Measurements from ENCODE around the gene TKTL2. TPM values are rescaled to one million over a fixed set of nuclear protein-coding genes. Genes with fewer than 3 reads are reported as not detected.
A peak's percentile ranks its signal among the peaks of the same experiment; 100 is the strongest.
"Not testable (repeated sequence)": the region's sequence is repeated elsewhere in the genome, so short reads cannot be mapped to it uniquely, and the experiment has no call there.

TKTL2 gene
- total RNA-seq, 2 donors from 2014 or later: not detected

GRCh38 chr4:163476761-163477438, 3.3 kb upstream of the TKTL2 start:
- Mint-ChIP-seq H3K4me3 (no peak overlapping the region), H3K9me3 (no peaks in the 10 kb centered on the region), H3K27ac (no peak overlapping the region), H3K4me1 (ENCODE audit: low read depth) (no peaks in the 10 kb centered on the region), H3K36me3 (ENCODE audit: insufficient read depth in 2 of 2) (no peaks in the 10 kb centered on the region), H3K27me3 (ENCODE audit: low read depth) (peaks cover 8% of the 10 kb centered on the region)
- ATAC-seq (replicated peaks in 1 of 2) (no peak), DNase-seq (no peak)

- no peak overlapping the region for H3K27ac Mint-ChIP-seq
- peaks cover 13% of the 10 kb centered on the region for H3K27me3 Mint-ChIP-seq (ENCODE audit: low read depth)
- ATAC-seq (replicated peaks in 1 of 2): peak in 1 of 2 donors; percentile 23
Observed at GRCh38 chr4:163474027-163474426, 473 bp upstream of the TKTL2 start.

GRCh38 chr4:163473130-163473529, 424 bp downstream of the TKTL2 start:
- H3K36me3 Mint-ChIP-seq (ENCODE audit: insufficient read depth in 2 of 2): no peaks in the 10 kb centered on the region
- H3K4me3 Mint-ChIP-seq: no peak overlapping the region
- H3K9me3 Mint-ChIP-seq: no peaks in the 10 kb centered on the region
- H3K4me1 Mint-ChIP-seq (ENCODE audit: low read depth): no peaks in the 10 kb centered on the region
- DNase-seq: no peak
- H3K27me3 Mint-ChIP-seq (ENCODE audit: low read depth): peaks cover 13% of the 10 kb centered on the region
- no peak for ATAC-seq (replicated peaks in 1 of 2)
- no peak overlapping the region for H3K27ac Mint-ChIP-seq

More at GRCh38 chr4:163474027-163474426, 473 bp upstream of the TKTL2 start:
- Mint-ChIP-seq H3K4me3 (no peak overlapping the region), H3K4me1 (ENCODE audit: low read depth) (no peaks in the 10 kb centered on the region), H3K9me3 (no peaks in the 10 kb centered on the region), H3K36me3 (ENCODE audit: insufficient read depth in 2 of 2) (no peaks in the 10 kb centered on the region)
- DNase-seq: no peak

GRCh38 chr4:163470391-163470790, 3.2 kb downstream of the TKTL2 start:
- Mint-ChIP-seq H3K9me3 (no peaks in the 10 kb centered on the region), H3K27me3 (ENCODE audit: low read depth) (peaks cover 10% of the 10 kb centered on the region), H3K4me1 (ENCODE audit: low read depth) (no peaks in the 10 kb centered on the region), H3K4me3 (no peak overlapping the region), H3K36me3 (ENCODE audit: insufficient read depth in 2 of 2) (no peaks in the 10 kb centered on the region), H3K27ac (no peak overlapping the region)
- DNase-seq: no peak
- no peak for ATAC-seq (replicated peaks in 1 of 2)

- Mint-ChIP-seq H3K4me3 (no peak overlapping the region), H3K4me1 (ENCODE audit: low read depth) (no peaks in the 10 kb centered on the region), H3K9me3 (no peaks in the 10 kb centered on the region), H3K27ac (no peak overlapping the region), H3K27me3 (ENCODE audit: low read depth) (peaks cover 5% of the 10 kb centered on the region), H3K36me3 (ENCODE audit: insufficient read depth in 2 of 2) (no peaks in the 10 kb centered on the region)
- no peak for ATAC-seq (replicated peaks in 1 of 2)
- no peak for DNase-seq
Observed at GRCh38 chr4:163467082-163467770, 6.3 kb downstream of the TKTL2 start.

- no peak overlapping the region for H3K4me3 Mint-ChIP-seq
- H3K4me1 Mint-ChIP-seq (ENCODE audit: low read depth): no peaks in the 10 kb centered on the region
- no peak overlapping the region for H3K27ac Mint-ChIP-seq
- DNase-seq (no peak), ATAC-seq (replicated peaks in 1 of 2) (no peak)
- no peaks in the 10 kb centered on the region for H3K36me3 Mint-ChIP-seq (ENCODE audit: insufficient read depth in 2 of 2)
- peaks cover 8% of the 10 kb centered on the region for H3K27me3 Mint-ChIP-seq (ENCODE audit: low read depth)
- H3K9me3 Mint-ChIP-seq: no peaks in the 10 kb centered on the region
Observed at GRCh38 chr4:163462556-163462955, 11.0 kb downstream of the TKTL2 start.

- no peak overlapping the region for H3K27ac Mint-ChIP-seq
- H3K9me3 Mint-ChIP-seq: no peaks in the 10 kb centered on the region
- H3K4me1 Mint-ChIP-seq (ENCODE audit: low read depth): no peaks in the 10 kb centered on the region
- H3K36me3 Mint-ChIP-seq (ENCODE audit: insufficient read depth in 2 of 2): no peaks in the 10 kb centered on the region
- ATAC-seq (replicated peaks in 1 of 2): no peak
- no peak for DNase-seq
- peaks cover 6% of the 10 kb centered on the region for H3K27me3 Mint-ChIP-seq (ENCODE audit: low read depth)
- no peak overlapping the region for H3K4me3 Mint-ChIP-seq
Observed at GRCh38 chr4:163448540-163449203, 24.9 kb downstream of the TKTL2 start.

GRCh38 chr4:163447481-163447880, 26.1 kb downstream of the TKTL2 start:
- no peaks in the 10 kb centered on the region for H3K4me1 Mint-ChIP-seq (ENCODE audit: low read depth)
- no peak overlapping the region for H3K27ac Mint-ChIP-seq
- no peak overlapping the region for H3K4me3 Mint-ChIP-seq
- no peaks in the 10 kb centered on the region for H3K36me3 Mint-ChIP-seq (ENCODE audit: insufficient read depth in 2 of 2)
- H3K27me3 Mint-ChIP-seq (ENCODE audit: low read depth): peaks cover 6% of the 10 kb centered on the region
- ATAC-seq (replicated peaks in 1 of 2) (no peak), DNase-seq (no peak)
- no peaks in the 10 kb centered on the region for H3K9me3 Mint-ChIP-seq

- H3K4me3 Mint-ChIP-seq; H3K27ac Mint-ChIP-seq; DNase-seq; ATAC-seq (replicated peaks in 1 of 2); H3K27me3 Mint-ChIP-seq (ENCODE audit: low read depth); H3K36me3 Mint-ChIP-seq (ENCODE audit: insufficient read depth in 2 of 2); H3K9me3 Mint-ChIP-seq; H3K4me1 Mint-ChIP-seq (ENCODE audit: low read depth): not testable (repeated sequence)
Observed at GRCh38 chr4:163447023-163447422, 26.5 kb downstream of the TKTL2 start.

- DNase-seq: no peak
- Mint-ChIP-seq H3K4me1 (ENCODE audit: low read depth) (no peaks in the 10 kb centered on the region), H3K9me3 (no peaks in the 10 kb centered on the region), H3K27me3 (ENCODE audit: low read depth) (no peaks in the 10 kb centered on the region), H3K27ac (no peak overlapping the region), H3K4me3 (no peak overlapping the region), H3K36me3 (ENCODE audit: insufficient read depth in 2 of 2) (no peaks in the 10 kb centered on the region)
- ATAC-seq (replicated peaks in 1 of 2): no peak
Observed at GRCh38 chr4:163440040-163440439, 33.5 kb downstream of the TKTL2 start.

Other genes starting within 250 kb of the TKTL2 start
- not detected for gene NPY1R, start 141.2 kb downstream of the TKTL2 start, total RNA-seq
- gene NPY5R, start 129.9 kb downstream of the TKTL2 start, total RNA-seq: not detected
- 10 to 100 TPM; 37.1 to 42.7 TPM for gene TMA16, start 20.9 kb upstream of the TKTL2 start, total RNA-seq